Measurements from ENCODE around the gene PRKAG2. TPM values are rescaled to one million over a fixed set of nuclear protein-coding genes. Genes with fewer than 3 reads are reported as not detected.

PRKAG2 gene
- total RNA-seq, 1 experiment from 2014 or later: 23.9 TPM

- H3K27me3 ChIP-seq (ENCODE audit: low read length): no peaks in the 10 kb centered on the region
- no TSS peak for BruUV-seq (replicated peaks)
- no peak overlapping the region for H3K27ac ChIP-seq (ENCODE audit: low read length)
- intact Hi-C loops (cut with micrococcal nuclease): no loop called here
- no peak overlapping the region for H3K4me2 ChIP-seq (ENCODE audit: low read length)
- POLR2A ChIA-PET (ENCODE audit: unreplicated experiment): no interaction called here
- no peak overlapping the region for H3K4me3 ChIP-seq (ENCODE audit: low read length)
- no peaks in the 10 kb centered on the region for H3F3A ChIP-seq (ENCODE audit: low read length, unreplicated experiment)
- DNase-seq (no peak), ATAC-seq (no peak)
- no peaks in the 10 kb centered on the region for H3K9me2 ChIP-seq (replicated peaks; ENCODE audit: low read length)
- no peak overlapping the region for H3K9ac ChIP-seq (ENCODE audit: low read length)
- CTCF ChIA-PET: no interaction called here
- no peaks in the 10 kb centered on the region for H4K20me1 ChIP-seq (ENCODE audit: low read length)
- H3K4me1 ChIP-seq (ENCODE audit: insufficient read depth, low read length): peaks cover 20% of the 10 kb centered on the region
- no peak overlapping the region for H2AFZ ChIP-seq (ENCODE audit: low read length)
- H3K36me3 ChIP-seq (ENCODE audit: low read depth, low read length): no peaks in the 10 kb centered on the region
- no peaks in the 10 kb centered on the region for H3K79me2 ChIP-seq (ENCODE audit: low read length)
- TF ChIP-seq EZH2 (IDR thresholded peaks at IDR 0.05; ENCODE audit: low read length, unreplicated experiment): no peak
- H3K9me3 ChIP-seq (ENCODE audit: low read length): no peaks in the 10 kb centered on the region
Measured at GRCh38 chr7:151682831-151683614, 193.9 kb downstream of the PRKAG2 start.

- BruUV-seq (replicated peaks): no TSS peak
- H4K20me1 ChIP-seq (ENCODE audit: low read length): no peaks in the 10 kb centered on the region
- no peak overlapping the region for H3K4me2 ChIP-seq (ENCODE audit: low read length)
- ChIA-PET POLR2A (ENCODE audit: unreplicated experiment) (no interaction called here), CTCF (no interaction called here)
- DNase-seq: no peak
- peaks cover 7% of the 10 kb centered on the region for H3K4me1 ChIP-seq (ENCODE audit: insufficient read depth, low read length)
- H3K9me3 ChIP-seq (ENCODE audit: low read length): no peaks in the 10 kb centered on the region
- intact Hi-C loops (cut with micrococcal nuclease): no loop called here
- H3K27me3 ChIP-seq (ENCODE audit: low read length): no peaks in the 10 kb centered on the region
- ATAC-seq: no peak
- H3F3A ChIP-seq (ENCODE audit: low read length, unreplicated experiment): no peaks in the 10 kb centered on the region
- H3K36me3 ChIP-seq (ENCODE audit: low read depth, low read length): no peaks in the 10 kb centered on the region
- H3K4me3 ChIP-seq (ENCODE audit: low read length): no peak overlapping the region
- no peak overlapping the region for H3K27ac ChIP-seq (ENCODE audit: low read length)
- no peaks in the 10 kb centered on the region for H3K9me2 ChIP-seq (replicated peaks; ENCODE audit: low read length)
- no peak overlapping the region for H3K9ac ChIP-seq (ENCODE audit: low read length)
- H3K79me2 ChIP-seq (ENCODE audit: low read length): no peaks in the 10 kb centered on the region
- H2AFZ ChIP-seq (ENCODE audit: low read length): no peak overlapping the region
- TF ChIP-seq EZH2 (IDR thresholded peaks at IDR 0.05; ENCODE audit: low read length, unreplicated experiment) (no peak), EZH2phosphoT487 (IDR thresholded peaks at IDR 0.05; ENCODE audit: borderline replicate concordance, low read length) (no peak), CTCF (conservative IDR thresholded peaks at IDR 0.05; ENCODE audit: low read depth, low read length) (no peak)
Measured at GRCh38 chr7:151681726-151682125, 195.2 kb downstream of the PRKAG2 start.

DNA sequence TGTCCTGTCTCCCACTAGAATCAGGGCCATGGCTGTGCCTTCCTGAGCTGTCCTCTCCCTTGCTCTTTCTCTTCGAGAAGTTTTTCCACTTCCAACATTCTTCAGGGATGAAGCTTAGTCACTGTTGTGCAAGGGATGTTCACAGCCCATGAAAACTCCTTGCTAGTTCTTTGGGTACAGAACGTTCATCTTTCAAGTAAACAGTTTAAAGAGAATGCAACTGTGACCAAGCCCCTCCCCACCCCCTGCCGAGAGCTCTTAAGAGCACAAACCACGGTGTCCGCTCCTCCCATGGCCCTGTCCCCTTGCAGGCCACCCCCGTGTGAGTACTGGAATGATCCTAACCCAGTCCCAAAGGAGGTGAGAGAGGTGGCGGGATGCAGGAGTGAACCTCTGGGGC is 196.1 kb downstream of the PRKAG2 start:
- intact Hi-C loops (cut with micrococcal nuclease): no loop called here
- H2AFZ ChIP-seq (ENCODE audit: low read length): no peak overlapping the region
- H3K9me3 ChIP-seq (ENCODE audit: low read length): no peaks in the 10 kb centered on the region
- POLR2A ChIA-PET (ENCODE audit: unreplicated experiment): no interaction called here
- no peaks in the 10 kb centered on the region for H3K27me3 ChIP-seq (ENCODE audit: low read length)
- H3K9ac ChIP-seq (ENCODE audit: low read length): no peak overlapping the region
- H4K20me1 ChIP-seq (ENCODE audit: low read length): no peaks in the 10 kb centered on the region
- no peak for ATAC-seq
- no peak for TF ChIP-seq CTCF (conservative IDR thresholded peaks at IDR 0.05; ENCODE audit: low read depth, low read length)
- TF ChIP-seq EZH2phosphoT487 (IDR thresholded peaks at IDR 0.05; ENCODE audit: borderline replicate concordance, low read length): no peak
- TF ChIP-seq EZH2 (IDR thresholded peaks at IDR 0.05; ENCODE audit: low read length, unreplicated experiment): no peak
- no peaks in the 10 kb centered on the region for H3K9me2 ChIP-seq (replicated peaks; ENCODE audit: low read length)
- DNase-seq: no peak
- no peaks in the 10 kb centered on the region for H3F3A ChIP-seq (ENCODE audit: low read length, unreplicated experiment)
- H3K36me3 ChIP-seq (ENCODE audit: low read depth, low read length): no peaks in the 10 kb centered on the region
- CTCF ChIA-PET: no interaction called here
- no peaks in the 10 kb centered on the region for H3K79me2 ChIP-seq (ENCODE audit: low read length)
- H3K4me3 ChIP-seq (ENCODE audit: low read length): no peak overlapping the region
- H3K27ac ChIP-seq (ENCODE audit: low read length): no peak overlapping the region
- no TSS peak for BruUV-seq (replicated peaks)
- no peaks in the 10 kb centered on the region for H3K4me1 ChIP-seq (ENCODE audit: insufficient read depth, low read length)
- H3K4me2 ChIP-seq (ENCODE audit: low read length): no peak overlapping the region

Measured in PC-3 (cell line).